ENCODE data around the gene CLMN.
"Not testable (repeated sequence)": the region's sequence is repeated elsewhere in the genome, so short reads cannot be mapped to it uniquely, and the experiment has no call there.

CLMN gene

DNA sequence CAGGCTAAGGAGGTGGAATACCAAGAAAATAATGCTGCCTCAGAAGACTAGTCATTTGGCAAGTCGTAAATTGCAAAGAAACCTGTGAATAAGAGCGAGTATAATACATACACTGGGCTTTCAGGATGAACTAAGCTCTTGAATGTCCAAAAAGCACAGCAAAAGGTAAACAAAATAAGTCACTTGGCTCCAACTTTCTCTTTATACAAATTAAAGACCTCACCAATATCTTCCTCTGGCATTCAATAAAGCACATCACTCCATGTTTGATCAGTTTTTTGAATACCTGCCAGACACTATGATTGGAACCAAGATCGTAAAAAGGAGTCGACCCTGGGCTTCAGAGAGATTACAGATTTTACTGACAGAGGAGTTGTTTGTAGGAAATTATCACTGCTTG is 165.8 kb downstream of the CLMN start:
- FAIRE-seq = no peak

DNA sequence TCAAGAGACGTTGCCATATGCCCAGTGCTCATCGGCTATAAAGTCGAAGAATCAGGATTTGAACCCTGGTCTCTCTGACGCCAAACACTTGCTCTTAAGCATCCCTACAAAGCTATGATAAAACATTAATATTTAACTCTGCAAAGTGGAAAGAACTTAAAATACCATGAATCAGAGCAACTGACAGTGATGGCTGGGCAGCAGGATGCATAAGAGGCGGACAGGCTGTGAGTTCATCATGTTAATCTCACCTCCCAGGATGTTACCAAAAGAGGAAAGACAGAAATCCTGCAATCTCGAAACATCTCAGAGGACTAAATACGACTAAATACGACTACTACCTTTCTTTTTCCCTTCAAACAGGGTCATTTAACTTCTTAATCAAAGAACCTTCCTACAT is 168.1 kb downstream of the CLMN start:
- FAIRE-seq = no peak

DNA sequence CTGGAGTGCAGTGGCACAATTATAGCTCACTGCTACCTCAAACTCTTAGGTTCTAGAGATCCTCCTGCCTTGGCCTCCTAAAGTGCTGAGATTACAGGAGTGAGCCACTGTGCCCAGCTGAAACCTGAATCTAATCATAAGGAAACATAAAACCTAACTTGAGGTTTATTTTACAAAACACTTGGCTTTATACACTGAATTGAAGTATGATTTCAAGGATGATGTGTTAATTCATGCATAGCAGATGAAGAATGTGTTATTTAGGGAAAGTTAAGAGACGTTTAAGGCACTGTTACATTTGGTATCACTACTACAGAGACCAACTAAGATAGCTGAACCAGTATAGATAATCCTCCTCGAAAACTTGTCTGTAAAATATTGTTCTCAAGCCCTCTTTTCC is 168.8 kb downstream of the CLMN start:
- no peak for FAIRE-seq

DNA sequence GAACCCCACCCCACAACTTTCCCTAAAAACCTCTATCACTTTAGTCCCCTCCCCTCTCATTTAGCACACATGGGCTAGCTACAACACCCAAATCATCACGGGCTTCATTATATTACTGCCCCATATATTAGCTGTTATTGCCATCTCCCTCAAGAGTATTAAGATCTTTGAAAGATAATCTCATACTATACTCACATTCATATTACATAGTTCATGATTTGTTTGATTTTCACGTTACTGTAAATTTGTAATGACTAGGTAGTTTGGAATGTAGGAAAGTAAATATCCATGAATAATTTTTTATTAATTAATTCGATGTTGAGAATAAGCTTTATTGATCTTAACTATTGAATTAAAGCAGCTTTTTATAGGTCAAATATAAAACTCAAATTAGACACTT is 170.3 kb downstream of the CLMN start:
- no peak for FAIRE-seq

DNA sequence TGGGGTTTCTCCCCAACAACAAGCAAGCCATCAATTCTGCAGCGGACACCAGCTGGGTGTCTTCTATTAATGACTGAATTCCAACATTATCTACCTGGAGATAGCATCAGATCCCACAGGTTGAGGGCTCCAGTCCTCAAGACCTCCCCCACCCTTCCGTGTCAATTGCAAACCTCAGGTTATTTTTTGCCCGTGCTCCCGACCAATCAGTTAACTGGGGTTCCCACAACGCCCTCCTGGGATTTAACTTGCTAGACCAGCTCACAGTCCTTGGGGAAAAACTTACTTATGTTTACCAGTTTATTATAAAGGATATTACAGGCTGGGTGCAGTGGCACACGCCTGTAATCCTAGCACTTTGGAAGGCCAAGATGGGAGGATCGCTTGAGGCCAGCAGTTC is 172.1 kb downstream of the CLMN start:
- no peak for FAIRE-seq

DNA sequence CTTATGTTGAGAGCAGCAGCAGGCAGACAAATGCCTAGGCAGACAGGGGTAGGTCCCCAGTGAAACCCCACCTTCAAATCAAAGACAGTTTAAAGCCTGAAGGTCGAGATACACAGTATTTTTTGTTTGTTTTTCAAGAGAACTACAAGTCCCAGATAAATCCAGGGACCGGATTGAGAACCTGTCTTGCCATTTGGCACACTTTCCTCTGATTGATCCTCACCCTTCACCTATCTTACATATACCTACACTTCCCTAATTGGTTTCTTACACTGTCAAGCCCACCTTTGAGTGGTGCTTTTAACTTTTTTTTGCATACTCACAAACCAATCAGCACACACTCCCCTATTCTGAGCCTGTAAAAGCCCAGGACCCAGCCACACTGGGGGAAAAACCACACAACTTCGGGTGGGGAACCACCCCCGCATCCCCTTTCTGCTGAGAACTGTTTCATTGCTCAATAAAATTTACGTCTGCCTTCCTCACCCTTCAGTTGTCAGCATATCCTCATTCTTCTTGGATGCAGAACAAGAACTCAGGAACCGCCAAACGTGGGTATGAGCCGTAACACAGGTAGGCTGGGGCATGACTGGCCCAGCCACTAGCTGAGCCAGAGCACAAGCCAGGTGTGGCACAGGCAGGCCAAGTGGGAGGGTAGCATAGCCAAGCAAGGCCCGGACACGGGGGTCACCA is 173.5 kb downstream of the CLMN start:
- FAIRE-seq = no peak

DNA sequence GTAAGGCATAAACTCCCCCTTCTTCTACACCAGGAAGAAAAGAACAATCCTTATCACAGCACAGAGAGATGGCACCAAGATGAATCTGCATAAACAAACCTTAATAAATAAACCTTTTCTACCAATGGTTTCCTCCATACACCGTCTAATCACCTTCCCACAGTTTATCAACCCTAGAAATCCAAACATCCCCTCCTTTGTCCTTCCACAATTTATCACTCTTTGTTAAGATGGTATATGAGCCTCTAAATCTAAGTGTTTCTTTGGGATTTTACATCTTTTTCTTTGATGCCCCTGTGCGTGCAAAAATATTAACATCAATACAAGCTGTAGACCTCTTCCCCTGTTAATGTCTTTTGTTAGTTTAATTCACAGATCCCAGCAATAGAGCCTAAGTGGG is 174.9 kb downstream of the CLMN start:
- no peak for FAIRE-seq

DNA sequence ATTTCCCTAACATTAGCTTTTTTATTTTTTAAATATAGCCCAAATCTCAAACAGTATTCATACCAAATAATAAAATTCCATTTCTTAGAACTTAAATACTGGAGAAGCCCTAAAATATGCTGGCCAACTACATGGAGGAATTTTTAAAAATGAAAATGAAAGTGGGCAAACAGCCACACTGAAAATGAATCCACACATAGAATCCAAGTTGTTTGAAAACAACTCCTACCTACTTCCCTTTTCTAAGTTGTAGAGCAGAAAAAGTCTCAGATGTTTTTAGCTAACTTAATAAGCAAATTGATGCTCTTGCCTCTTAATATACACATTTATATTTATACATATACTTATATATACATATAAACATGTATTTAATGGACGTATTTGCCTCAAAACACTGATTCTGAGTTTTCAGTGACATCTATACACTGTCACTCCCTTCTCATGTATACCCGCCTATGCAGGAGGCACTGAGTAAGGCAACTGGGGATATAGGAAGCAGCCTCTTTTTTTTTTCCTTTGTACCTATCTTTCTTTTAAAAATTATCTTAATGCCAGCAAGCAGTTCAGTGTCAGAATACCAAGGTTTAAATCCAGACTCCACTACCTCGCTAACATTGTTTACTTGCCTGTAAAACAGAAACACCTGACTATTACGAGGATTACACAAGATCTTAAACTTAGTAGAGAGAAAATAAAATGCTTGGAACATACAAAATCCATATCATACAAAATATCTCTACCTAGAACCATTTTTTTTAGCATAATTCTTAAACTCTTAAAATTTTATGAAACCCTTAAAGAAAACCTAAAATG is 175.7 kb downstream of the CLMN start:
- peak; percentile 66 for FAIRE-seq

DNA sequence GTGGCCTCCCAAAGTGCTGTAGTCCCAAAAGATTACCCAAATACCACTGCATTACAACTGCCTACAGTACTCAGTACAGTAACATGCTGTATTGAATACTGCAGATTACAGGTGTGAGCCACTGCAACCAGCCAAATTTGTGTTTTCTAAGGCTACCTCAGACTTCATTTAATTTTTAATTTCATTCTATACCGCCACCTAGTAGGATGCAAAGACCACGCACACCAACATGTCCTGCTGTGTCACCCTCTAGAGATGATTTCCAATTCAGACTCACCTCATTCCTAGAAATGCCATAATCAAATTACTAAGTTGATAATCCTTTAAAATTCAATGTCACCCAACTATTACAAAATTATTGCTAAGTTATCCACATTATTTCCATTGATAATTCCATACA is 177.5 kb downstream of the CLMN start:
- FAIRE-seq = no peak

DNA sequence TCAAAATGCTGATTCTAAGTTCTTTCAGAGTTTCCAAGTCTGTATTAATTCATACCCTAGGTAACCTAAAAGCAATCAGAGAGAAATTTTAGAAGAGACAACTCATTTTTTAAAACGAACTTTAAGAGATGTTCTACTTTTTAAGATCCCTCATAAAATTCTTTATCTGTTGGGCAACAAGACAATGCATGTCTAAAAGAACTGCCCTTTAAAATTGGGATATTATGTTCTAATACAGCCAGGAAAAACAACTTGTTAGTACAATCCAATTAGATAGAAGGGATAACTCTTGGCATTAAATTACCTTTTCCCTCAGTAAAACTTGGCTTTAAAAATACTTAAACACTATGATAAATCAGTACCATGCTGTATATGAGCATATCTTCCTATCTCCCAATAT is 178.0 kb downstream of the CLMN start:
- no peak for FAIRE-seq

DNA sequence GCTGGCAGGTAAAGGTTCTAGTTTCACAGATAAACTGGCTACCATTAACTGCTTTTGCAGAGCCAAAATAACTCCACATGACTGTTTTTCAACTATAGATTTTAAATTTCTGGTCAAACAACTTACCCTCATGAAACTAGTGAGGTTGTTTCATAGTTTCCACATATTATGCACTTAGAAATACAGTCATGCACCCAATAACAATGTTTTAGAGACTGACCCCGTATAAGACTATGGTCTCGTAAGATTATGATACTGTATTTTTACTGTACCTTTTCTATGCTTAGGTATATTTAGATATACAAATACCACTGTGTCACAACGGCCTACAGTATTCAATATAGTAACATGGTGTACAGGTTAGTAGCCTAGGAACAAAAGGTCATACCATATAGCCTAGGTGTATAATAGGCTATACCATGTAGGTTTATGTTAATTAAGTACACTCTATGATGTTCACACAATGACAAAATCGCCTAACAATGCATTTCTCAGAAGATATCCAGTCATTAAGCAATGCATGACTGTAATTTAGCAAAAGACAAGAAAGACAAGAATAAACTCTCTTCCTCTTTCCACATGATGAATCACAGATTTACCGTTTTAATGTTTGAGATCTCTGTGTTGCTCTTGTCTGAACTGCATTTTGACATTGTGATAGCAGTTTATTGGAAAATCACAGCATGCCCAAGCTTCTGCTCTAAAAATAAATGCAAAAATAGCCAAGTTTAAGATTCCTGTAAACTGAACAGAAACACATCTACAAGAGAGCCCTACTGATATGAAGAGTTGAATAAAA is 179.4 kb downstream of the CLMN start:
- FAIRE-seq = no peak

DNA sequence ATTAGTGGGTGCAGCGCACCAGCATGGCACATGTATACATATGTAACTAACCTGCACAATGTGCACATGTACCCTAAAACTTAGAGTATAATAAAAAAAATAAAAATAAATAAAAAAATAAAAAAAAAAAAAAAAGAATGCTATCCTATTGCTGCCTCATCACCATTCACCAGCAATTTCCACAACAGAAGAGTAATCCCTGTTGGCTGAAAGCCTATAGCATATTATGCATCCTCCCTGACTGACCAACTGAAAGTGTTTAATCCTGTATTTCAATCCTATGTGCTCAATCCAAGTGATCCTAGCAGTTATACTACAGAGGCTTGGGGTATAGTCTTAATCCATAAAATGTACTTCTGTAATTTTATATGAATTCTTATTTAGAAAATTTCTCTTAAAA is 180.8 kb downstream of the CLMN start:
- FAIRE-seq = no peak

DNA sequence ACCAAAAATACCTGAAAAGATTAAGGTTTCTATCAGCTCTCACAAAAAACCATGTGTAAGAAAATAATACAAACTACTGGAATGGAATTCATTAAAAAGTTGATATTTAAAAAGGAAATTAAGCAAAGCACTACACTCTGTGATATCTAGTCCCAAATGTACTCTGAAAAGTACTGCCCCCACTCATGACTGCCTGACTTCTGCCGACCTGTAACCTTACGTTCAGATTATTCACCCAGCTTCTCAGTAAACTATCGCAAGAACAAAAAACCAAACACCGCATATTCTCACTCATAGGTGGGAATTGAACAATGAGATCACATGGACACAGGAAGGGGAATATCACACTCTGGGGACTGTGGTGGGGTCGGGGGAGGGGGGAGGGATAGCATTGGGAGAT is 181.3 kb downstream of the CLMN start:
- not testable (repeated sequence) for FAIRE-seq

DNA sequence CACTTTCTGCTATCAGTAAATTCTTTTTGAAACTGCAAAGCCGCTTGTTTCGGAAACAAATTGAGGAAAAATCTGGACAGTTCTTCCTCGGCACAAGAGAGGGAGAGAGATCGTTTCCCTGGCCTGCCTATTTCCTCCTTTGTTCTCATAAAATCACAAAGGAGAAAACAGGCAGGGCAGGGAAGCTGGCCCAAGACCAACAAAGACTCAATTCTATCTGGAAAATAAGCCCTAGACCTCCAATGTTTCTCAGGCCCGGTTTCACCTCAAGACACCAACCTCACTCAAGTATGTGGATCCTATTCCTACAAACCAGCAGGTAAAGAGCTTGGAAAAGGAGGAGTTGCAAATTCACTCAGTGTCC is 181.9 kb downstream of the CLMN start:
- FAIRE-seq = no peak

DNA sequence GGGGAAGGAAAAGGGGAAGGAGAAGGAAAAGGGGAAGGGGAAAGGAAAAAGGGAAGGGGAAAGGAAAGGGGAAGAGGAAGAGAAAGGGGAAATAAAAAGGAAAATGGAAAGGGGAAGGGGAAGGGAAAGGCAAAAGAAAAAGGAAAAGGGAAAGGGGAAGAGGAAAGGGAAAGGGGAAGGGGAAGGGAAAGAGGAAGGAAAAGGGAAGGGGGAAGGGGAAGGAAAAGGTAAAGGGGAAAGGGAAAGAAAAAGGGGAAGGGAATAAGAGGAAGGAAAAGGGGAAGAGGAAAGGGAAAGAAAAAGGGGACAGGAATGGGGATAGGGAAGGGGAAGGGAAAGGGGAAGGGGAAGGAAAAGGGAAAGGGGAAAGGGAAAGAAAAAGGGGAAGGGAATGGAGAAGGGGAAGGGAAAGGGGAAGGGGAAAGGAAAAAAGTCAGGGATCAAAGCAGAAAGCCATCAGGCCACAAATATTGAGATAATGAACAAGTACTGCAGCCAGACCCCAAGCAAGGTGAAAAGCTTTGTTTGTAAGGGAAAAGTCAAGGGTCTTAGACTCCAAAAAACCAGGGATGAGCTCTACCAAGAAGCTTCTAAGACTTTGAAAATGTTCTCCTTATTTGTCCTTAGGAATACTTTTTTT is 182.4 kb downstream of the CLMN start:
- no peak for FAIRE-seq

DNA sequence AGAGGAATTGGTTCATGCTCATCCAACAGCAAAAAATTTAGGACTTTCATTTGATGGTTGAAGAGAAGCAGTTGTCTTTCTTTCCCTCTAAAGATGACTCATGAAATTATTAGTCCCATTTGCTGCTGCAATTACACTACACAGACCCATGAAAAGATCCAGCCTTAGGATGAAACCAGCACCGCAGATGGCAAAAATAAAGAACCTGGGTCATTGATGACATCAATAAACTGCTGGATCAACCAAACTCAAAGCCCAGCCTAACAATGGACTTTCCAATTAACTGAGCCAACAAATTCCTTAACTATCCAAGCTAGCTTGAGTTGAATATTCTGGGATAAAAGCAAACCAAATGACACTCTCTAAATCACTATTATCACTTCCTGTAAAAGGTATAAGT is 183.1 kb downstream of the CLMN start:
- FAIRE-seq = no peak

DNA sequence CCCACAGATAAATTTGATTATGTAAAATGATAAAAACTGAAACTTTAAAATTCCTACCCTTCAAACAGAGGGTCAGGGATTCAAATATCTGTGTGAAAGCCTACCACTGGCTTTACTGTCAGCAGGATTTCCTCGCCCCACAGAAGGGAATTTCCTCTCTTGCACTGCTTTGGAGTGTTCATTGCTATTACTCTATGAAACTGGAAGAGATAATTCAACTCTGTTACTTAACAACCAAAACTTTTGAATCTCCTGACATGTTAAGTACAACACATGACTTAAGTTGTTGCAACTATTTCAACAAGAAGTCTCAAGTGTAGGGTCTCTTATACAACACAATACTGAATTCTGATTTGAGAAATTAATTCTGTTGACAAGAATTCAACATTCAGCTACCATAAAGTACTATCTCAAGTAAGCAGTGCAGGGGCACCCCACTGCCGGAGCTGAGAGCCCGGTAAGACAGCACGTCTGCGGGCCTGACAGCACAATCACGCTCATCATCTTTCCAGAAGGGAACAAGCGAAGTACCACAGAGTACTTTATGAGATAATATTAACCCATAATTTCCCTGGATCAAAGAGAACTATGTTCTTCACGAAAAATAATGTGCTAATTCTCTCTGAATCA is 185.3 kb downstream of the CLMN start:
- no peak for FAIRE-seq

DNA sequence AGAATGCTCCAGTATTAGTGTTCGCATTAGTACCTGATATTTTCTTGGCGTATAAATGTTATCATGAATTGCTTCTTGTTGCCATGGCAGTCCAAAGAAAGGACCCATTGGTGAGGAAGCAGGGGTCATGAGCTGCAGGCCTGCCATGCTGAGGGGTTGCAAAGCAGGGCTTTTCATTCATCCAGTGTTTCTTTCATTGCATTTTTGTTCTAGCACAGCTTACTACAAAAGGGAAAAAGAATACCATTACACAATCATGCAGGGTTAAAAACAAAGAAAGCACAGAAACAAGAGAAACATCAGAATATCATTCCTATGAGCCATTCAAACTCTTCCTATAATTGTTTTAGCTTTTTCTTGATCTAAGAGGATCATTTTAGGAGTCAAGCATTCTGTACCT is 186.4 kb downstream of the CLMN start:
- no peak for FAIRE-seq

DNA sequence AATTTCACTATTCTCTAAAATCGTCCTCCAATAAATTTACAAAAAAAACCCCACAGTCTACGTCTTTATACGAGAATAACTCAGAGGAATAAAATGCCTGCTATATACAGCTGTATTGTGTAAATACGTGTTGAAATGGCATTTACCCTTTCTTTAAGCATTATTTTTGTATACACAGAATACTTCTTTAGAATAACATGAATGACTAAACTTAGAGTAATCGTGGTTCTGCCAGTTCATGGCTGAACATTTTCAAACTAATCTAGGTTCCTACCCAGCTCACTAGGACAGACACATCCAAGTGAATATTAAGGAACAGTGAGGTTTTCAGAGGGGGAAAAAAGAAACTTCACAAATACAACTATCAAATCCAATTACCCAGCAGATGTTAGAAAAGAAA is 186.9 kb downstream of the CLMN start:
- FAIRE-seq = no peak
